Smooth muscle cell of trachea (primary cell): ENCODE data around the gene ZSCAN22. TPM values are rescaled to one million over a fixed set of nuclear protein-coding genes. Genes with fewer than 3 reads are reported as not detected.

Source experiments
- total RNA-seq: library from RNA; depleted of rRNA; stranded (reverse); fragments of >200 nt; gene quantifications from 2 replicates; pipeline ENCODE4 v1.2.1, GENCODE V29; 2014

Gene ZSCAN22
- 3.2 and 3.3 TPM in 2 replicates for total RNA-seq

DNA sequence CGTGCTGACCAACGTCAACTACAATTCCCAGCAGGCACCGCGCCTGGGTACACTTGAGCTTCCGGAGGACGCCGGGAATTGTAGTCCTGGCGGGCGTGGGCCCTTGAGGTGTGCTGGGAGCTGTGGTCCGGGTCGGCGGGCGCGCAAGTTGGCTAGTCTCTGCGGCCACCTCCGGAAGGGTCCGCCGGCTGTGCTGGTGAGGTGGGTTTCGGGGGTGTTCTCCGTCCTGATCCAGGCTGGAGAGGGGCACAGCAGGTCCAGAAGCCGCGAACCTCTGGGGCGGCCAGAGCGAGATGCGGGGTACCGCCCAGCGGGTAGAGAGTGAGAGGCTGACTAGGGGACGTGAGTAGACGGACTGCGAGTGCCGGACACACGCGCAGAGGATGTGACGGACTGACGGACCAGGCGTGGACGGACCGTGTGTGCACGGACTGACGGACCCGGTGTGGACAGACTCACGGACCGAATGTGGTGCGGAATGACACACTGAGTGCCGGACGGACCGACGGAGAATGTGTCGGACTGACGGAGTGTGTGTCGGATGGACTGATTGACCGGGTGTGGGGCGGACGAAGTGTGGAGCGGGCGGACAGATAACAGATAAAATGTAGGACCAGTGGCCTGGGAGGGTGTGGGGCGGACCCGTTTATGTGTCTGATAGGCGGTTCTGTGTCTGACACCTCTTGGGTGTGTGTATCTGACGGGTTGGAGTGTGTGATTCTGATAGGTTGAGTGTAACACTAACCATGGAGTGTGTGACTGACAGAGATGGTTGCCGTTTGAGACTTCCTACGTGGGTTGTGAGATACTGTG lies at the start of gene ZSCAN22:
ZSCAN22 (plus strand) TSS at position 81 of the 813 bp plus-strand sequence. CDS start 7,809 bp downstream, outside the sequence.

GRCh38 chr19:58278541-58279041 lies 48.2 kb upstream of the ZSCAN22 start, which contains the start of gene ZNF8:
TSS of gene ZNF8 (plus strand) at chr19:58278955. CDS start at chr19:58279082, 127 bp downstream.

GRCh38 chr19:58305065-58305931 lies 21.5 kb upstream of the ZSCAN22 start, which contains the start of gene ERVK3-1:
TSS of gene ERVK3-1 (plus strand) at chr19:58305377. CDS start at chr19:58312169, 6,792 bp downstream.

GRCh38 chr19:58352760-58353671 lies 26.2 kb downstream of the ZSCAN22 start, which contains the start of gene A1BG:
TSS of gene A1BG (minus strand) at chr19:58353492. CDS start at chr19:58353437, 55 bp downstream.

DNA sequence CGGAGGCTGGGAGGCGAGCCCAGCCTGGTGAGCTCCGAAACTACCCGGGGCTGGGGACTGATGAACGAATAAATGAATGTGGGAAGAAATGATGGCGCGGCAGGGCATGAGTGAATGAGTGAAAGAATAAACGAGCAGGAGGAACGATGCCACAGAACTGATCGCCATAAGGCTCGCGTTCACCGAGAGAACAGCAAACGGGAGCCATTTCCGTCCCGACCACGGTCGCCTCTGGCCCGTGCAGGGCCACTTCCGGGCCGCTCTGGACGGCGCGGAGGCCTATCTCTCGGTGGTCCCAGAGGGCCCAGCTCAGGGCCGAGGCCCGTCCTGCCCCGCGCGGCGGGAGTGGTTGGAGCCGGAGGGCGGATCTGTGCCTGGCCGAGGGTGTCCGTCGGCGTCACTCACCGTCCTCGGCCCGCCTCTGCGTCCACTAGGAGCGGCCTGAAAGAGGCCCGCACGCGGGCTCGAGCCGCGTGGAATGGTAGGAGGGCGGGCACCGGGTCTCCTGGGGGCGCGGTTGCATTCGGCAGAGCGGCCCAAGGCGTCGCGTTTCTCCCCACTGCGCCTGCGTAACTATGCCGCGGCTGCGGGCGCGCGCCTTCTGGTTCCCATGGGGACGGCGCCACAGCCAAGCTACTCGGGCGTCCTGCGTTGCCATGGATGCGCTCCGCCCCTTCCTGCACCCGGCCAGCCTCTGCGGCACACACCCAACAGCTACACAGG lies 35.6 kb downstream of the ZSCAN22 start, which contains the start of gene ZNF497:
ZNF497 (minus strand) TSS at position 480 of the 723 bp plus-strand sequence. CDS start 5,116 bp downstream, outside the sequence.

DNA sequence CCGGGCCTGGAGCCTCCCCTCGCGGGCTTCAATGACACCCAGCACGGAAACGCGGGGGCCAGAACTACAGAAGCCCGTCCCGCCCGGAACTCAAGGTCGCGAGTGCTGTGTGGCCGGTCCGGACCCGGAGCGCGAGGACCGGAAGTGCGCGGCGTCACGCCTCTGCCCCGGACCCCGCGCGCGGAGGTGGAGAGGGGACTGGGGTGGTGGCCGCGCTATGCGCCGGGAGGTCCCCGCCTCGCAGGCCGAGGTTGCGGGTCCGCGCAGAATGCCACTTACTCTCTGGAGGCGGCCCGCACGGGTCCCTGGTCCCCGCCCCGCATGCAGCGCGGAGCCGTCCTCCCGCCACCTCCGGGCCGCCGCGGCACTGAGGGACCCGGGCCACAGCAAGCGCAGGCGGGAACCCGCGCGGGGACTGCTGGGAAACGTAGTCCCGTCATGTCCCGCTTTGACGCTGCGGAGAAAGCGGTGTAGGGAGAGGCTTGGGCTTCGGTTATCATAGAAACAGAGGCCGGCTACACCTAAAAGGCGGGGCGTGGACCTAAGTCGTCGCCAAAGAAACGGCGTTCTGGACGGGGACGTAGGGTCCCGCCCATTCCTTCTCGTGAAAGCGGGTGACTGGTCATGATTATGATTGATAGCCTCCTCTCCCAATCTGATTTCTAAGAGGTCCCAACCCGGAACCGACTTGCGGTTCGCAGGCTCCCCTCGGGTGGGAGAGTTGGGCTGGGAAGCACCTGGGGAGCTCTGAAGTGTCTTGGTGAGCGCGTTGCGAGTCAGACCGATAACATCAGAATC lies 54.1 kb downstream of the ZSCAN22 start, which contains the start of gene ZNF837:
ZNF837 (minus strand) TSS at position 369 of the 798 bp plus-strand sequence. CDS start 11,698 bp downstream, outside the sequence.

DNA sequence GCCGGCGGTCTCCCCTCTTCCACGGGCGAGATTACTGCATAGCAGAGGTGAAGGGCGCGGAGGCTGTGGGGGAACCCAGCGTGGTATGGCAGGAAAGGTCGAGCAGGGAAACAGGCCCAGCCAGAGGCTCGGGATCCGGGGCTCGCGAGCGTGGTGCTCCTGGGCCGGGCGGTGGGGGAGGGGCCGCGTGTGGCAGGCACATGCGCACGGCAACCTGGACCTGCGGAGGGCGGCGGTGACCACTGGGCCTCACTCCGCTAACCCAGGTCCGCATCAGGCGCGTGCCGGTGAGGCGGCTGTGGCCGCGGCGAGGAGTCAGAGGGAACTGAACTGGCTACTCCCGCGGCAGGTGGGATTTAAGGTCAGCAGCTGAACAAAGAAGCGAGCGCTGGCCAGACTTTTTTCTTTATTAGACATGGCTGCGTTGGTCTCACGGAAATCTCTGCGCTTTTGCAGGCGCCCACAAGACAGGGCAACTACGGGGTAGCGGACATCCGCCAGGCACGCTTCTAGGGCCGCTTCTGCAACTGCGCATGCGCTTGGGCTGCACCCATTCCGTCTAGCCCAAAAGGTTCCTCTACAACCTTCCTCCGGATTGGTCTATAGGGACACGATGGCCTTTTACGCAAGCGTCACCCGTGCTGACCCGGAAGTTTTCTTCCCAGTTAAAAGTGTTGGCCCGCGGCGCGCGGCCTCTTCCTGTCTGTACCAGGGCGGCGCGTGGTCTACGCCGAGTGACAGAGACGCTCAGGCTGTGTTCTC lies 60.0 kb downstream of the ZSCAN22 start, which contains the start of gene RPS5:
RPS5 (plus strand) TSS at position 694 of the 762 bp plus-strand sequence. CDS start 869 bp downstream, outside the sequence.

Other genes with a start within 250 kb of the ZSCAN22 start
- 56.6 and 92.3 TPM in 2 replicates for gene ZSCAN18, start 228.8 kb upstream of the ZSCAN22 start, total RNA-seq
- gene ZNF329, start 176.2 kb upstream of the ZSCAN22 start, total RNA-seq = 17.5 and 21.2 TPM in 2 replicates
- 27.8 and 32.1 TPM in 2 replicates for gene ZNF274, start 143.9 kb upstream of the ZSCAN22 start, total RNA-seq
- 35.9 and 40.7 TPM in 2 replicates for gene ZNF544, start 98.1 kb upstream of the ZSCAN22 start, total RNA-seq
- gene ZNF8, start 48.0 kb upstream of the ZSCAN22 start, total RNA-seq = 4.9 and 6.1 TPM in 2 replicates
- gene ERVK3-1, start 21.6 kb upstream of the ZSCAN22 start, total RNA-seq = 22.2 and 40.7 TPM in 2 replicates
- 10.6 and 26.5 TPM in 2 replicates for gene A1BG, start 26.5 kb downstream of the ZSCAN22 start, total RNA-seq
- 0.87 and 2.0 TPM in 2 replicates for gene ZNF497, start 35.8 kb downstream of the ZSCAN22 start, total RNA-seq
- 3.2 and 3.8 TPM in 2 replicates for gene ZNF837, start 54.0 kb downstream of the ZSCAN22 start, total RNA-seq
- gene RPS5, start 60.3 kb downstream of the ZSCAN22 start, total RNA-seq = 1,695 and 1,835 TPM in 2 replicates
- 0.66 TPM in 1 of 2 replicates, not detected in the other for gene RNF225, start 68.7 kb downstream of the ZSCAN22 start, total RNA-seq
- 18.5 and 33.2 TPM in 2 replicates for gene ZNF584, start 81.7 kb downstream of the ZSCAN22 start, total RNA-seq
- gene ZNF132, start 113.2 kb downstream of the ZSCAN22 start, total RNA-seq = 12.7 and 14.4 TPM in 2 replicates
- gene ZNF324B, start 124.6 kb downstream of the ZSCAN22 start, total RNA-seq = 8.4 and 12.1 TPM in 2 replicates
- gene ZNF324, start 140.1 kb downstream of the ZSCAN22 start, total RNA-seq = 15.4 and 20.5 TPM in 2 replicates
- gene ZNF446, start 149.4 kb downstream of the ZSCAN22 start, total RNA-seq = 11.2 and 15.1 TPM in 2 replicates
- 3.1 and 5.8 TPM in 2 replicates for gene SLC27A5, start 185.0 kb downstream of the ZSCAN22 start, total RNA-seq
- gene ZBTB45, start 192.8 kb downstream of the ZSCAN22 start, total RNA-seq = 5.5 and 11.7 TPM in 2 replicates
- gene TRIM28, start 217.1 kb downstream of the ZSCAN22 start, total RNA-seq = 277 and 407 TPM in 2 replicates
- gene CHMP2A, start 228.1 kb downstream of the ZSCAN22 start, total RNA-seq = 140 and 148 TPM in 2 replicates
- 39.7 and 50.8 TPM in 2 replicates for gene UBE2M, start 231.6 kb downstream of the ZSCAN22 start, total RNA-seq
- 16.1 and 20.7 TPM in 2 replicates for gene MZF1, start 246.3 kb downstream of the ZSCAN22 start, total RNA-seq